DMS79 (cell line): ENCODE results near the gene FHAD1.

ENCODE experiments used
- DNase-seq: peaks from one replicate; lab custom pipeline; 2025; lab: John Stamatoyannopoulos, UW

FHAD1 gene

GRCh38 chr1:15248216-15248615 lies 1.2 kb downstream of the FHAD1 start:
- DNase-seq, result no peak

GRCh38 chr1:15249081-15249480 lies 2.1 kb downstream of the FHAD1 start:
- DNase-seq, result no peak

- DNase-seq, result no peak
These were observed 5.1 kb downstream of the FHAD1 start for GRCh38 chr1:15251857-15252835.

- DNase-seq, result no peak
These were observed 7.5 kb downstream of the FHAD1 start for GRCh38 chr1:15254559-15254958.

GRCh38 chr1:15255582-15256149 lies 8.6 kb downstream of the FHAD1 start:
- no peak for DNase-seq

GRCh38 chr1:15256584-15256983 lies 9.6 kb downstream of the FHAD1 start:
- DNase-seq, result no peak

GRCh38 chr1:15257309-15257708 lies 10.3 kb downstream of the FHAD1 start:
- no peak for DNase-seq

- DNase-seq, result no peak
These were observed 12.0 kb downstream of the FHAD1 start for GRCh38 chr1:15258833-15259621.

GRCh38 chr1:15259622-15260007 lies 12.6 kb downstream of the FHAD1 start:
- no peak for DNase-seq

- no peak for DNase-seq
These were observed 13.6 kb downstream of the FHAD1 start for GRCh38 chr1:15260418-15261154.

GRCh38 chr1:15261155-15262002 lies 14.4 kb downstream of the FHAD1 start:
- no peak for DNase-seq

- DNase-seq, result no peak
These were observed 15.0 kb downstream of the FHAD1 start for GRCh38 chr1:15262003-15262377.

GRCh38 chr1:15262706-15263105 lies 15.7 kb downstream of the FHAD1 start:
- no peak for DNase-seq

- no peak for DNase-seq
These were observed 17.7 kb downstream of the FHAD1 start for GRCh38 chr1:15264769-15265168.

- DNase-seq, result no peak
These were observed 24.2 kb downstream of the FHAD1 start for GRCh38 chr1:15271196-15271595.

- DNase-seq, result peak; percentile 51
These were observed 25.2 kb downstream of the FHAD1 start for GRCh38 chr1:15272009-15272781.

- no peak for DNase-seq
These were observed 25.7 kb downstream of the FHAD1 start for GRCh38 chr1:15272782-15273127.

GRCh38 chr1:15273274-15273673 lies 26.3 kb downstream of the FHAD1 start:
- DNase-seq, result no peak

- DNase-seq, result no peak
These were observed 29.1 kb downstream of the FHAD1 start for GRCh38 chr1:15275921-15276683.
